AG04449 (cell line): ENCODE measurements around the gene ACACB.

Source experiments
- CTCF ChIA-PET: fragments of 350-600 bp; formaldehyde crosslinking; extraction: SDS; loops from one replicate; lab custom pipeline; 2021; ENCODE audit warnings: antibody characterized with exemption; lab: Yijun Ruan, JAX
- POLR2A ChIA-PET: fragments of 400-600, 350-600 bp; formaldehyde crosslinking; extraction: SDS; loops from one replicate; lab custom pipeline; 2020; ENCODE audit warnings: antibody characterized with exemption, inconsistent platforms; lab: Yijun Ruan, JAX
- DNase-seq: peaks from one replicate; pipeline ENCODE4 v3.0.0-alpha.2; 2010; ENCODE audit warnings: low read depth, low spot score
- H3K4me3 ChIP-seq: 2 replicates; pipeline ENCODE4 v1.5.1; 2011; ENCODE audit warnings: low read depth, mild to moderate bottlenecking, control low read depth, low read length
- TF ChIP-seq, protein P1 (sequence below): IDR thresholded peaks from one replicate; pipeline ENCODE4 v1.5.1; 2011; ENCODE audit warnings: mild to moderate bottlenecking, moderate library complexity, low read length, control low read depth, inconsistent platforms; ENCODE audit not compliant: insufficient read depth; ENCODE audit errors: missing control alignments

Gene ACACB

GRCh38 chr12:109308534-109309380, 192.4 kb downstream of the ACACB start, which contains the start of gene FOXN4:
TSS of gene FOXN4 (minus strand) at chr12:109309284. CDS start at chr12:109308321, 963 bp downstream.
- TF ChIP-seq, protein P1, sequence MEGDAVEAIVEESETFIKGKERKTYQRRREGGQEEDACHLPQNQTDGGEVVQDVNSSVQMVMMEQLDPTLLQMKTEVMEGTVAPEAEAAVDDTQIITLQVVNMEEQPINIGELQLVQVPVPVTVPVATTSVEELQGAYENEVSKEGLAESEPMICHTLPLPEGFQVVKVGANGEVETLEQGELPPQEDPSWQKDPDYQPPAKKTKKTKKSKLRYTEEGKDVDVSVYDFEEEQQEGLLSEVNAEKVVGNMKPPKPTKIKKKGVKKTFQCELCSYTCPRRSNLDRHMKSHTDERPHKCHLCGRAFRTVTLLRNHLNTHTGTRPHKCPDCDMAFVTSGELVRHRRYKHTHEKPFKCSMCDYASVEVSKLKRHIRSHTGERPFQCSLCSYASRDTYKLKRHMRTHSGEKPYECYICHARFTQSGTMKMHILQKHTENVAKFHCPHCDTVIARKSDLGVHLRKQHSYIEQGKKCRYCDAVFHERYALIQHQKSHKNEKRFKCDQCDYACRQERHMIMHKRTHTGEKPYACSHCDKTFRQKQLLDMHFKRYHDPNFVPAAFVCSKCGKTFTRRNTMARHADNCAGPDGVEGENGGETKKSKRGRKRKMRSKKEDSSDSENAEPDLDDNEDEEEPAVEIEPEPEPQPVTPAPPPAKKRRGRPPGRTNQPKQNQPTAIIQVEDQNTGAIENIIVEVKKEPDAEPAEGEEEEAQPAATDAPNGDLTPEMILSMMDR = no peak
- ChIA-PET CTCF (interaction anchor here (1.1 kb wide), 1 partner anchor 76 kb away, joined by 3 read pairs; no protein-coding TSS in a partner anchor), POLR2A (no interaction called here)
- DNase-seq = no peak
- no peak within 1 kb of the TSS for H3K4me3 ChIP-seq

DNA sequence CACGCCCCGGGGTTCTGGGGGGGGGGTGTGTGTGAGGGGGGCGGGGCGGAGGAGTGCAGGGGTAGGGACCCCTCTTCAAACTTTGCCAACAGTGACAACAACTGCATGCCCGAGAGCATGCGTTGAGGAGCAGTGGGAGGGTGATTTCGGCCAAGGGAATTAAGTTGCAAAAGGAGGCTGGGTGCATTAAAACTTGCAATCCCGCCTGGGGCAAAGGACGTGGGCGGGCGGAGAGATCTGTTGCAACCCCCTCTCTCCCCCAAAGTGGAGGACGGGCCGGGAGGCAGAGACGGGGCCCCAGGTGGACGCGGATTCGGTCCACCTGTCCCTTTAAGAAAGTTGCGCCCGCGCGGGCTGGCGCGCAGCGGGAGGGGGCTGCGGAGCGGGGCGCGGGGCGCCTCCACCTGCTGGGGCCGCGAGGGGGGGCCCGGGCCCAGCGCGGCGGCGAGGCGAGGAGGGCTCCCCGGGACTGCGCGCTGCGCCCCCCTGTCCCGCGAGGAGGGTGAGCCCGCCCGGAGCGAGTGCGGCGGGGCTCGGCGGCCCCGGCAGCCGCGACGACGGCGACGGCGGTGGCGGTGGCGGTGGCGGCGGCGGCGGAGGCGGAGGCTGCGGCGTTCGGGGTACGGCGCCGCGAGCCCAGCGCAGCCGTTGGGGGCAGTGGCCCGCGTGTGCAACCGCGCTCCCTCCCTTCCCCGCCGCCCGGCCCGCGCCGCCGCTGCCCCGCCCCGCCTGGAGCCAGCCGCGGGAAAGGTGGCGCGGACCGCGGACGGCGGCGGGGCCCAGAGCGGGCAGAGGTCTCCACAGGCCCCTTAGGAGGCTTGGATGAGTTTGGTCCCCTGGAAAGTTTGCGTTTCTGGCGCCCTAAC, 193.2 kb downstream of the ACACB start:
- TF ChIP-seq, protein P1 = no peak
- CTCF ChIA-PET = no interaction called here
- DNase-seq = no peak
- POLR2A ChIA-PET = no interaction called here
- H3K4me3 ChIP-seq = no peak overlapping the region

DNA sequence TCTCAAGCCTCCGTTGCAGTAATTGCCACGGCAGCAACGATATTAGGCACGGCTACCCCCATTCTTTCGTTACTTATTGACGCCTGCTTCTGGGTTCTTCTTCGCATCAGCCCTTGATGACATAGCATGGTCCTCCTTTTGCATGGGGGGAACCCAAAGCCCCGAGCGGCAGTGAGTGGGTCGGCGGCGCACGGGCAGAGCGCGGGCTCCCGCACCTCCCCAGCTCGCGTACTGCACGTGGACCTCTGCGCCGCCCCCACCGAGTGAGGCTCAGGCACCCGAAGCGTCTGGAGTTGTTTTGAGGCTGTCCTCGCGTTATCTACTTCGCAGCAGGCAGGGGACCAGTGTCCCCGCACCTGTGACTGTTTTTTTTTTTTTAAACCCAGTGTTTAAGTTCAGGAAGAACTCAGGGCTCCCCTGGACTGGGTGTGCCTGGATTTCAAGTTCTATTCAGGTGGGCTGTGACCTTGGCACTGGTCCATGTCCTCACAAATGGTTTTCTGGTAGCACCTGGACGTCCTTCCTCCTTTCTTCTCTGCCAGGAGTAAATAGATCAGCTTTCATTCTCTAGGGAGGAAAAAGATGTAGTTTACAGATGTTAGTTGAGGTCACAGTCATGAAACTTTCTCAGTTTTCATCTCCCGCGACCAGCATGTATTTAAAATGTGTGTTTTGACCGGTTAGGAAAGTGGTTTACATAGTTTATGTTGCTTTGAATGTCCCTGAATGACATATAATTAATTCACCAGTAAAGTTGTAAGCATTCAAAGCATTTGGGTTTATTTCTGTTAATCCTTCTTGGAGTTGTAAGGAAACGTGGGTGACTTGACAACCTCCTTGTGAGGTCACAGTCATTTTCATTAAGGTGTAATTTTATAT, 194.1 kb downstream of the ACACB start:
- POLR2A ChIA-PET = no interaction called here
- TF ChIP-seq, protein P1 = no peak
- no peak for DNase-seq
- H3K4me3 ChIP-seq = no peak overlapping the region
- CTCF ChIA-PET = interaction anchor here (1.4 kb wide), 1 partner anchor 78 kb away, joined by 3 read pairs; no protein-coding TSS in a partner anchor
